HepG2 (cell line): Measurements from ENCODE around the gene RDH16. TPM values are rescaled to one million over a fixed set of nuclear protein-coding genes. Genes with fewer than 3 reads are reported as not detected.

Experiments
- ATM ChIP-seq: fragments of 450-650 bp; IDR thresholded peaks from 2 replicates; pipeline ENCODE4 v1.7.1; 2017; ENCODE audit warnings: mild to moderate bottlenecking, borderline replicate concordance
- HINFP ChIP-seq: sonication (generic); formaldehyde crosslinking; IDR thresholded peaks from 2 replicates; pipeline ENCODE4 v1.4.0; 2020; ENCODE audit warnings: low read depth, mild to moderate bottlenecking, missing genetic modification reagents
- KMT2B ChIP-seq: IDR thresholded peaks from 2 replicates; pipeline ENCODE4 v1.6.1; 2016; ENCODE audit warnings: missing genetic modification reagents, missing compliant biosample characterization
- MBD4 ChIP-seq: IDR thresholded peaks from 2 replicates; pipeline ENCODE4 v1.6.1; 2012; ENCODE audit warnings: low read length, inconsistent platforms, borderline replicate concordance
- MED13 ChIP-seq: sonication (generic); formaldehyde crosslinking; IDR thresholded peaks from 2 replicates; pipeline ENCODE4 v1.5.0; 2020; ENCODE audit warnings: missing genetic modification reagents
- MTA1 ChIP-seq: sonication (generic); formaldehyde crosslinking; IDR thresholded peaks from 2 replicates; pipeline ENCODE4 v1.4.0; 2020; ENCODE audit warnings: missing genetic modification reagents, mild to moderate bottlenecking, borderline replicate concordance
- PCBP2 ChIP-seq: fragments of 200-400 bp; formaldehyde crosslinking; optimal IDR thresholded peaks from 2 replicates; pipeline ENCODE3; 2018; ENCODE audit warnings: low read length, low read depth; ENCODE audit not compliant: poor library complexity, severe bottlenecking
- PREB ChIP-seq: sonication (generic); formaldehyde crosslinking; IDR thresholded peaks from 2 replicates; pipeline ENCODE4 v1.4.0; 2020; ENCODE audit warnings: missing genetic modification reagents
- PTBP1 ChIP-seq: fragments of 200-400 bp; formaldehyde crosslinking; IDR thresholded peaks from 2 replicates; pipeline ENCODE4 v1.6.1; 2018; ENCODE audit warnings: low read length, low read depth; ENCODE audit not compliant: poor library complexity, severe bottlenecking
- RAD21 ChIP-seq: fragments of 450-650 bp; formaldehyde crosslinking; IDR thresholded peaks from 2 replicates; pipeline ENCODE4 v1.5.0; 2020; ENCODE audit warnings: mild to moderate bottlenecking
- SMAD9 ChIP-seq: sonication (generic); formaldehyde crosslinking; IDR thresholded peaks from 2 replicates; pipeline ENCODE4 v1.5.1; 2020; ENCODE audit warnings: mild to moderate bottlenecking, missing genetic modification reagents
- SRSF1 ChIP-seq: fragments of 200-400 bp; formaldehyde crosslinking; optimal IDR thresholded peaks from 2 replicates; pipeline ENCODE3; 2017; ENCODE audit warnings: mild to moderate bottlenecking, low read depth, low read length, moderate library complexity
- SRSF9 ChIP-seq: fragments of 200-400 bp; formaldehyde crosslinking; IDR thresholded peaks from 2 replicates; pipeline ENCODE4 v1.6.1; 2018; ENCODE audit warnings: borderline replicate concordance, mild to moderate bottlenecking, low read depth, low read length; ENCODE audit not compliant: insufficient read depth, poor library complexity, severe bottlenecking
- ZBTB25 ChIP-seq: IDR thresholded peaks from 2 replicates; pipeline ENCODE4 v1.6.1; 2018; ENCODE audit warnings: missing genetic modification reagents
- ZBTB42 ChIP-seq: sonication (generic); formaldehyde crosslinking; IDR thresholded peaks from 2 replicates; pipeline ENCODE4 v1.5.0; 2020; ENCODE audit warnings: mild to moderate bottlenecking, missing genetic modification reagents
- ZKSCAN8 ChIP-seq: IDR thresholded peaks from 2 replicates; pipeline ENCODE4 v1.6.1; 2016; ENCODE audit warnings: borderline replicate concordance, missing genetic modification reagents, missing compliant biosample characterization
- ZNF275 ChIP-seq: sonication (generic); formaldehyde crosslinking; IDR thresholded peaks from 2 replicates; pipeline ENCODE4 v1.8.0; 2022; ENCODE audit warnings: missing genetic modification reagents, mild to moderate bottlenecking, inconsistent platforms, borderline replicate concordance
- ZNF709 ChIP-seq: sonication (generic); formaldehyde crosslinking; IDR thresholded peaks from 2 replicates; pipeline ENCODE4 v1.5.0; 2020; ENCODE audit warnings: mild to moderate bottlenecking, missing genetic modification reagents
- ZNF777 ChIP-seq: sonication (generic); formaldehyde crosslinking; IDR thresholded peaks from 2 replicates; pipeline ENCODE4 v1.4.0; 2020; ENCODE audit warnings: missing genetic modification reagents
- ZNF841 ChIP-seq: sonication (generic); formaldehyde crosslinking; IDR thresholded peaks from 2 replicates; pipeline ENCODE4 v1.8.1; 2023; ENCODE audit warnings: missing genetic modification reagents, borderline replicate concordance
- polyA plus RNA-seq, 8 experiments: library from polyadenylated mRNA; depleted of rRNA in 3 of 8; stranded (reverse) in 7 of 8; unstranded in 1 of 8; fragments of >200 nt; fragmentation: Illumina TruSeq in 4 of 8; extraction: Trizol in 4 of 8; gene quantifications; 2 replicates each; pipeline versions ENCODE4 v1.2.1 to v1.2.3, GENCODE V29; 2011 to 2016; ENCODE audit warnings: low read depth in 4 of 8, missing spikeins in 1 of 8, mixed read lengths in 1 of 8; ENCODE audit not compliant: insufficient read depth in 1 of 8
- total RNA-seq, 5 experiments: library from RNA; depleted of rRNA; stranded (reverse); fragments of >200 nt; fragmentation: Illumina TruSeq; extraction: Trizol; gene quantifications; 2 replicates each; pipeline ENCODE4 v1.2.3, GENCODE V29; 2016; ENCODE audit warnings: low read depth in 1 of 5
- TF ChIP-seq, protein P1 (sequence below): sonication (generic); formaldehyde crosslinking; IDR thresholded peaks from 2 replicates; pipeline ENCODE4 v1.4.0; 2020; ENCODE audit warnings: low read depth, mild to moderate bottlenecking, missing genetic modification reagents
- TF ChIP-seq, protein P2 (sequence below): sonication (generic); formaldehyde crosslinking; IDR thresholded peaks from 2 replicates; pipeline ENCODE4 v1.4.0; 2020; ENCODE audit warnings: mild to moderate bottlenecking, missing genetic modification reagents

RDH16 gene
- total and polyA plus RNA-seq, 2 of the 13 experiments (the other 11 are each of a cell fraction or from before 2014, with no cell fraction given): 0.05 to 0.13 TPM

GRCh38 chr12:57001448-57001906 is 44.1 kb upstream of the RDH16 start (continued):
- TF ChIP-seq ATM (no peak), ZBTB42 (CRISPR knock-in tag) (no peak), MTA1 (CRISPR knock-in tag) (no peak), ZNF777 (CRISPR knock-in tag) (no peak), ZKSCAN8 (CRISPR knock-in tag) (no peak), HINFP (CRISPR knock-in tag) (no peak), RAD21 (CRISPR knock-in tag) (peak; percentile 88), KMT2B (CRISPR knock-in tag) (peak; percentile 58; the same call in 1 of the 2 replicates), ZNF275 (no peak), PREB (CRISPR knock-in tag) (no peak), MBD4 (no peak), MED13 (CRISPR knock-in tag) (no peak), SRSF9 (no peak), SMAD9 (no peak), ZNF709 (CRISPR knock-in tag) (no peak), PCBP2 (no peak), PTBP1 (no peak), ZNF841 (CRISPR knock-in tag) (no peak), SRSF1 (no peak), ZBTB25 (0 out of 2 replicates have a peak, but pooled peaks have one; percentile 62)
- TF ChIP-seq, protein P1, sequence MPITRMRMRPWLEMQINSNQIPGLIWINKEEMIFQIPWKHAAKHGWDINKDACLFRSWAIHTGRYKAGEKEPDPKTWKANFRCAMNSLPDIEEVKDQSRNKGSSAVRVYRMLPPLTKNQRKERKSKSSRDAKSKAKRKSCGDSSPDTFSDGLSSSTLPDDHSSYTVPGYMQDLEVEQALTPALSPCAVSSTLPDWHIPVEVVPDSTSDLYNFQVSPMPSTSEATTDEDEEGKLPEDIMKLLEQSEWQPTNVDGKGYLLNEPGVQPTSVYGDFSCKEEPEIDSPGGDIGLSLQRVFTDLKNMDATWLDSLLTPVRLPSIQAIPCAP: no peak
- TF ChIP-seq, protein P2, sequence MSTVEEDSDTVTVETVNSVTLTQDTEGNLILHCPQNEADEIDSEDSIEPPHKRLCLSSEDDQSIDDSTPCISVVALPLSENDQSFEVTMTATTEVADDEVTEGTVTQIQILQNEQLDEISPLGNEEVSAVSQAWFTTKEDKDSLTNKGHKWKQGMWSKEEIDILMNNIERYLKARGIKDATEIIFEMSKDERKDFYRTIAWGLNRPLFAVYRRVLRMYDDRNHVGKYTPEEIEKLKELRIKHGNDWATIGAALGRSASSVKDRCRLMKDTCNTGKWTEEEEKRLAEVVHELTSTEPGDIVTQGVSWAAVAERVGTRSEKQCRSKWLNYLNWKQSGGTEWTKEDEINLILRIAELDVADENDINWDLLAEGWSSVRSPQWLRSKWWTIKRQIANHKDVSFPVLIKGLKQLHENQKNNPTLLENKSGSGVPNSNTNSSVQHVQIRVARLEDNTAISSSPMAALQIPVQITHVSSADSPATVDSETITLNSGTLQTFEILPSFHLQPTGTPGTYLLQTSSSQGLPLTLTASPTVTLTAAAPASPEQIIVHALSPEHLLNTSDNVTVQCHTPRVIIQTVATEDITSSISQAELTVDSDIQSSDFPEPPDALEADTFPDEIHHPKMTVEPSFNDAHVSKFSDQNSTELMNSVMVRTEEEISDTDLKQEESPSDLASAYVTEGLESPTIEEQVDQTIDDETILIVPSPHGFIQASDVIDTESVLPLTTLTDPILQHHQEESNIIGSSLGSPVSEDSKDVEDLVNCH: no peak
